MG63 (cell line): ENCODE measurements around the gene LSM5. TPM values are rescaled to one million over a fixed set of nuclear protein-coding genes. Genes with fewer than 3 reads are reported as not detected.
"Not testable (repeated sequence)": the region's sequence is repeated elsewhere in the genome, so short reads cannot be mapped to it uniquely, and the experiment has no call there.

Experiments used
- DNase-seq: peaks from one replicate; pipeline ENCODE4 v3.0.0-alpha.2; 2020
- H3K27me3 ChIP-seq: fragments of 250-450 bp; sonication (Bioruptor Pico); 2 replicates; pipeline ENCODE4 v1.5.1; 2020; ENCODE audit warnings: mild to moderate bottlenecking, moderate library complexity
- H3K36me3 ChIP-seq: fragments of 250-450 bp; sonication (Bioruptor Pico); 2 replicates; pipeline ENCODE4 v1.5.1; 2020; ENCODE audit warnings: mild to moderate bottlenecking, moderate library complexity
- H3K4me3 ChIP-seq: fragments of 250-450 bp; sonication (Bioruptor Pico); 2 replicates; pipeline ENCODE4 v1.5.1; 2020; ENCODE audit warnings: mild to moderate bottlenecking, moderate library complexity
- H3K9me3 ChIP-seq: fragments of 250-450 bp; sonication (Bioruptor Pico); 2 replicates; pipeline ENCODE4 v1.5.1; 2020; ENCODE audit warnings: mild to moderate bottlenecking, moderate library complexity
- total RNA-seq: library from RNA; depleted of rRNA; stranded (reverse); fragments of >200 nt; shearing (Covaris generic); gene quantifications from 2 replicates; pipeline ENCODE4 v1.2.3, GENCODE V29; 2014; ENCODE audit warnings: low replicate concordance

Gene LSM5
- total RNA-seq, 1 experiment from 2014 or later, result 31.5 TPM

- Histone ChIP-seq H3K9me3 (peaks cover 38% of the 10 kb centered on the region), H3K36me3 (peaks cover 59% of the 10 kb centered on the region), H3K4me3 (no peak overlapping the region), H3K27me3 (no peaks in the 10 kb centered on the region)
- DNase-seq, result no peak
Observed at GRCh38 chr7:32515890-32516550, 25.8 kb upstream of the LSM5 start.

GRCh38 chr7:32513210-32513609, 23.0 kb upstream of the LSM5 start:
- peaks cover 47% of the 10 kb centered on the region for H3K36me3 ChIP-seq
- H3K9me3 ChIP-seq, result peaks cover 20% of the 10 kb centered on the region
- DNase-seq, result no peak
- no peaks in the 10 kb centered on the region for H3K27me3 ChIP-seq
- no peak overlapping the region for H3K4me3 ChIP-seq

- H3K27me3 ChIP-seq, result no peaks in the 10 kb centered on the region
- H3K36me3 ChIP-seq, result peaks cover 45% of the 10 kb centered on the region
- H3K4me3 ChIP-seq, result no peak overlapping the region
- peaks cover 11% of the 10 kb centered on the region for H3K9me3 ChIP-seq
- DNase-seq, result no peak
Observed at GRCh38 chr7:32511791-32512190, 21.6 kb upstream of the LSM5 start.

GRCh38 chr7:32507414-32507813, 17.2 kb upstream of the LSM5 start:
- Histone ChIP-seq H3K4me3 (no peak overlapping the region), H3K36me3 (peaks cover 20% of the 10 kb centered on the region), H3K9me3 (peaks cover 6% of the 10 kb centered on the region), H3K27me3 (no peaks in the 10 kb centered on the region)
- no peak for DNase-seq

- H3K27me3 ChIP-seq, result no peaks in the 10 kb centered on the region
- DNase-seq, result peak; percentile 61
- H3K9me3 ChIP-seq, result peaks cover 6% of the 10 kb centered on the region
- peaks cover 17% of the 10 kb centered on the region for H3K36me3 ChIP-seq
- no peak overlapping the region for H3K4me3 ChIP-seq
Observed at GRCh38 chr7:32506266-32507054, 16.3 kb upstream of the LSM5 start.

- Histone ChIP-seq H3K4me3 (no peak overlapping the region), H3K36me3 (peaks cover 20% of the 10 kb centered on the region), H3K27me3 (no peaks in the 10 kb centered on the region), H3K9me3 (peaks cover 8% of the 10 kb centered on the region)
- no peak for DNase-seq
Observed at GRCh38 chr7:32502728-32503127, 12.5 kb upstream of the LSM5 start.

GRCh38 chr7:32501522-32501921, 11.3 kb upstream of the LSM5 start:
- peak; percentile 15 for DNase-seq
- peaks cover 8% of the 10 kb centered on the region for H3K9me3 ChIP-seq
- H3K36me3 ChIP-seq, result peaks cover 22% of the 10 kb centered on the region
- no peak overlapping the region for H3K4me3 ChIP-seq
- H3K27me3 ChIP-seq, result no peaks in the 10 kb centered on the region

GRCh38 chr7:32500922-32501341, 10.8 kb upstream of the LSM5 start:
- no peaks in the 10 kb centered on the region for H3K27me3 ChIP-seq
- H3K36me3 ChIP-seq, result peaks cover 22% of the 10 kb centered on the region
- DNase-seq, result peak; percentile 11
- no peak overlapping the region for H3K4me3 ChIP-seq
- peaks cover 8% of the 10 kb centered on the region for H3K9me3 ChIP-seq

GRCh38 chr7:32500216-32500615, 10.0 kb upstream of the LSM5 start:
- H3K36me3 ChIP-seq, result peaks cover 24% of the 10 kb centered on the region
- H3K4me3 ChIP-seq, H3K9me3 ChIP-seq, DNase-seq, H3K27me3 ChIP-seq: not testable (repeated sequence)

GRCh38 chr7:32499755-32500154, 9.6 kb upstream of the LSM5 start:
- peaks cover 24% of the 10 kb centered on the region for H3K36me3 ChIP-seq
- H3K9me3 ChIP-seq, DNase-seq, H3K27me3 ChIP-seq, H3K4me3 ChIP-seq: not testable (repeated sequence)

GRCh38 chr7:32496052-32496813, 6.1 kb upstream of the LSM5 start:
- Histone ChIP-seq H3K9me3 (peaks cover 8% of the 10 kb centered on the region), H3K27me3 (no peaks in the 10 kb centered on the region), H3K36me3 (peaks cover 22% of the 10 kb centered on the region), H3K4me3 (peak overlapping the region; percentile 98)
- DNase-seq, result no peak

GRCh38 chr7:32495298-32496051, 5.3 kb upstream of the LSM5 start, which contains the start of gene AVL9:
Gene AVL9, plus strand, starts transcription at chr7:32495489. Its CDS starts 221 bp downstream, at chr7:32495710.
- peak within 1 kb of the TSS; percentile 98 for H3K4me3 ChIP-seq
- peaks cover 8% of the 10 kb centered on the region for H3K9me3 ChIP-seq
- H3K27me3 ChIP-seq, result no peaks in the 10 kb centered on the region
- peaks cover 22% of the 10 kb centered on the region for H3K36me3 ChIP-seq
- DNase-seq, result peak; percentile 98

GRCh38 chr7:32494946-32495297, 4.7 kb upstream of the LSM5 start:
- no peaks in the 10 kb centered on the region for H3K27me3 ChIP-seq
- H3K4me3 ChIP-seq, result peak overlapping the region; percentile 98
- peaks cover 22% of the 10 kb centered on the region for H3K36me3 ChIP-seq
- DNase-seq, result no peak
- H3K9me3 ChIP-seq, result peaks cover 8% of the 10 kb centered on the region

GRCh38 chr7:32489788-32490126, 423 bp downstream of the LSM5 start:
- no peaks in the 10 kb centered on the region for H3K27me3 ChIP-seq
- H3K4me3 ChIP-seq, result peak overlapping the region; percentile 71
- H3K9me3 ChIP-seq, result no peaks in the 10 kb centered on the region
- peaks cover 23% of the 10 kb centered on the region for H3K36me3 ChIP-seq
- no peak for DNase-seq

GRCh38 chr7:32481921-32482320, 8.3 kb downstream of the LSM5 start:
- no peak overlapping the region for H3K4me3 ChIP-seq
- no peaks in the 10 kb centered on the region for H3K9me3 ChIP-seq
- 0 out of 2 replicates have a peak, but pooled peaks cover 3% of the 10 kb centered on the region for H3K27me3 ChIP-seq
- peaks cover 9% of the 10 kb centered on the region for H3K36me3 ChIP-seq
- no peak for DNase-seq

GRCh38 chr7:32481176-32481575, 9.0 kb downstream of the LSM5 start:
- Histone ChIP-seq H3K9me3 (no peaks in the 10 kb centered on the region), H3K27me3 (peaks cover 3% of the 10 kb centered on the region; the same call in 1 of the 2 replicates), H3K4me3 (no peak overlapping the region), H3K36me3 (peaks cover 2% of the 10 kb centered on the region; the same call in 1 of the 2 replicates)
- no peak for DNase-seq
